ENCODE results near the gene TNN. TPM values are rescaled to one million over a fixed set of nuclear protein-coding genes. Genes with fewer than 3 reads are reported as not detected.

Gene TNN, protein sequence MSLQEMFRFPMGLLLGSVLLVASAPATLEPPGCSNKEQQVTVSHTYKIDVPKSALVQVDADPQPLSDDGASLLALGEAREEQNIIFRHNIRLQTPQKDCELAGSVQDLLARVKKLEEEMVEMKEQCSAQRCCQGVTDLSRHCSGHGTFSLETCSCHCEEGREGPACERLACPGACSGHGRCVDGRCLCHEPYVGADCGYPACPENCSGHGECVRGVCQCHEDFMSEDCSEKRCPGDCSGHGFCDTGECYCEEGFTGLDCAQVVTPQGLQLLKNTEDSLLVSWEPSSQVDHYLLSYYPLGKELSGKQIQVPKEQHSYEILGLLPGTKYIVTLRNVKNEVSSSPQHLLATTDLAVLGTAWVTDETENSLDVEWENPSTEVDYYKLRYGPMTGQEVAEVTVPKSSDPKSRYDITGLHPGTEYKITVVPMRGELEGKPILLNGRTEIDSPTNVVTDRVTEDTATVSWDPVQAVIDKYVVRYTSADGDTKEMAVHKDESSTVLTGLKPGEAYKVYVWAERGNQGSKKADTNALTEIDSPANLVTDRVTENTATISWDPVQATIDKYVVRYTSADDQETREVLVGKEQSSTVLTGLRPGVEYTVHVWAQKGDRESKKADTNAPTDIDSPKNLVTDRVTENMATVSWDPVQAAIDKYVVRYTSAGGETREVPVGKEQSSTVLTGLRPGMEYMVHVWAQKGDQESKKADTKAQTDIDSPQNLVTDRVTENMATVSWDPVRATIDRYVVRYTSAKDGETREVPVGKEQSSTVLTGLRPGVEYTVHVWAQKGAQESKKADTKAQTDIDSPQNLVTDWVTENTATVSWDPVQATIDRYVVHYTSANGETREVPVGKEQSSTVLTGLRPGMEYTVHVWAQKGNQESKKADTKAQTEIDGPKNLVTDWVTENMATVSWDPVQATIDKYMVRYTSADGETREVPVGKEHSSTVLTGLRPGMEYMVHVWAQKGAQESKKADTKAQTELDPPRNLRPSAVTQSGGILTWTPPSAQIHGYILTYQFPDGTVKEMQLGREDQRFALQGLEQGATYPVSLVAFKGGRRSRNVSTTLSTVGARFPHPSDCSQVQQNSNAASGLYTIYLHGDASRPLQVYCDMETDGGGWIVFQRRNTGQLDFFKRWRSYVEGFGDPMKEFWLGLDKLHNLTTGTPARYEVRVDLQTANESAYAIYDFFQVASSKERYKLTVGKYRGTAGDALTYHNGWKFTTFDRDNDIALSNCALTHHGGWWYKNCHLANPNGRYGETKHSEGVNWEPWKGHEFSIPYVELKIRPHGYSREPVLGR (N-terminal part only)
- 0.31 TPM for total RNA-seq

DNA sequence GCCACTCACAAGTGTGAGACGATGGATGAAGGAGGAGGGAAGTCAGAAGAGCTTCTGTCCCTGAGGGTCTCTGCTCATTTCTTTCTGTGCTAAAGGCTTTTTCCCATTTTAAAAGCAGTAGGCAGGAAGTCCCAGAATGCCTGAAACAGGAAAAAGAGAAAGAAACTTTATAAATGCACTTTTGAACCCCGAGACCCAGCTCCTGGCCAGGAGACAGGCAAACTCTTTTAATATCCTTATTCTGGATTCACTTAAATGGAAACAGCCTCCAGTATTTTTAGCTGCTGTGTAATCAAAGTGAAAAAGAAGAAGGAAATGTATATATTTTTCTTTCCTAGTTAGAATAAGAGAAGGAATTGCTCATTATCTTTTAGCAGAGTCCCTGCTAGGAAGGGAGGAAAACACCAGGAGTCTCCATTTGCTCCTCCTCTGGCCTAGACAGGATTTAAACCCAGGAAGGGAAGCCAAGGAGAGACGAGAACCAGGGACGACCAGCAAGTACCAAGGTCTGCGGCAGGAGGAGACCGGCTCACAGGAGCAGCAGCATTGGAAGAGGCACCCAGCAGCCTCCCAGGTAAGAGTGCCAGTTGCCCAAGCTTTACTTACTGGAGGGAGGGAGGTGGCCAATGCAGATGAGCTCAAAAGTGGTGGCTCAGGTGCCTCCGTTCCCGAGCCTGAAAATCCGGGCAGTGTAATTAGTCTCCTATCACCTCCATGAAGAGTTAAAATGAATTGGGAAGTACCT lies at the start of gene TNN:
Gene TNN (plus strand): TSS at position 472 of the 745 bp plus-strand sequence. CDS start 9,586 bp downstream, outside the sequence.

DNA sequence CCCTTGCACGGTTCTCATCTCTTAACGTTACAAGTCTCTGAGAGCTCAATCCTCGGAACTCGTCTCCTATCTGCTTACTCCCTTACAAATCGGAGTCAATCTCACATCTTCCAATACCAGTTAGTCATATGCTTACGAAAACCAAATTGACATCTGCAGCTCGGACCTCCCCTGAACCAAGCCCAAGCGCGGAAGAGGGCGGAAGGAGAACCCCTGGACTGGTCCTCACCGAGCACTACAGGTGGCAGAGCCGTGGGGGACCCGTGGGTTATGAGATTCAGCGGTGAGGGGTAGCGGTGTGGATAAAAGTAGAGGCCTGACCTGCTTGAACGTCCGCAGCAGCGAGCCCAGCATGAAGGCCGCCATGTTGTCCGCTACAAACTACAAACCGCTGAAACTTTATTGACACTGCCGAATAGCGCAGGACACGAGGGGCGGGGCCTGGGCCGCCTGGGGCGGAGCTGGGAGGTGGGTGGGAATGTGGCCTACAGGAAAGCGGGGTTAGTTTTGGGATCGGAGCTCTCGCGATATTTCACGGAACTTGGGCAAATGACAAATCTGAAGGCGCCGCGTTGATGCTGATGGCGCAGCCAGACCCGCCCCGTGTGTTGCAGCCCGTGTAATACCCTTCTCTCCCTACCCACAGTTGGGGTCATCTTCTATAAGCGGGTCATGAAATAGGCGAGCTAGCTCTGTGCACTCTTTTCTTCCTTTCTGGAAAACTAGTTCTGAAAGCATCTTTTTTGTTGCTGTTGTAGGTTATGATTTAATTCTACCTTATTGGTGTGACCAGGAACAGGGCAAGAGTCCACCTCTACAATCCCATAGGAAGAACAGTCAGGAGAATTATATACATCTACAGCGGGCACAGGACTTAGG lies 44.4 kb upstream of the TNN start, which contains the start of gene MRPS14:
Gene MRPS14 (minus strand): TSS at position 383 of the 879 bp plus-strand sequence. CDS start 17 bp downstream, at position 366.

DNA sequence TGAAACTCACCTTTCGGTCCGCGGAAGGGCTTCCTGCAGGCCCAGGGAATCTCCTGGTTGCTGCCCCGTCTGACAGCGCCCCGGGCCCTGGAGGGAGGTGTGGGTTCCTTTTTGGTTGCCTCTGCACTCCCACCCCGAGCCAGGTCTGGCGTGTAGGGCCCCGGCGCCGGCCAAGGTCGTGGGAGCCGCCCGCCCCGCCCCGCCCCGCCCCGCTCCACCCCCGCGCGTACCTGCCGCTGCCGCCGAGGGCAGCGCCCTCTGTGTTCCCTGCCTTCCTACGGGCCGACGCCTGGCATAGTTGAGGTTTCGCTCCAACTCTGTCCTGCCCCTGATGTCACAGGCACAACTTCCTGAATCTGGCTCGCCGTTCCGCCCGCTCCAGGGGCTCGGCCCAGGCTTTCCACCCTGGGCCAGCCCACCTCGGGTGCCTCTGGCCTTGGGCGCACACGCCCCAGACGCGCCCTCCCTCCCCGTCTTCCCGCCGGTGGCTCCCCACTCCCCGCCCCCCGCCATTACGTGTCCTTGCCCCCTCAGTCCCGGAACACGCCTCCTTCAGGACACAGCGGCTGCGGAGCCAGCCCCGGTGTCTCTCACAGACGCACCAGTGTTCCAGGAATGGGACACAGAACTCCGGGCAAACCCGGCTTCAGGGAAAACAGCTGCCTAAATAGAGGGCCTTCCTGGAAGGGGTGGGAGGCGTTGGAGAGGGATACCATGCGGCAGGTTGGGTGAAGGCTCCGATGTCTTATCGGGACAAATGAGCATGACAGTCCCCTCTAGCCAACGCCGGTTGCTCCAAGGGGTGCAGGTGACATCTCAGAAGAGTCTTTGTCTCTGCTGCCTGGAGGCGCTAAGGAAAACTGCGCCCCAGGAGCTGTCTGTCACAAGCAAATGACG lies 125.2 kb downstream of the TNN start, which contains the start of gene KIAA0040:
Gene KIAA0040 (minus strand): TSS at position 147 of the 897 bp plus-strand sequence. CDS start 31,763 bp downstream, outside the sequence.

Small RNAs within 50 kb of the gene (small RNA-seq; reads per million reads assigned to genes)
- not detected for gene RF00019 (ENCODE audit: low replicate concordance)

Other genes starting within 250 kb of the TNN start
- 142 TPM for gene CACYBP, start 67.9 kb upstream of the TNN start, total RNA-seq
- gene MRPS14, start 44.4 kb upstream of the TNN start, total RNA-seq = 46.6 TPM
- gene KIAA0040, start 124.9 kb downstream of the TNN start, total RNA-seq = 1.3 TPM

Data from parietal lobe (tissue), 2 donors.